ENCODE data around the gene ETV3.
"Not testable (repeated sequence)": the region's sequence is repeated elsewhere in the genome, so short reads cannot be mapped to it uniquely, and the experiment has no call there.

Gene ETV3

DNA sequence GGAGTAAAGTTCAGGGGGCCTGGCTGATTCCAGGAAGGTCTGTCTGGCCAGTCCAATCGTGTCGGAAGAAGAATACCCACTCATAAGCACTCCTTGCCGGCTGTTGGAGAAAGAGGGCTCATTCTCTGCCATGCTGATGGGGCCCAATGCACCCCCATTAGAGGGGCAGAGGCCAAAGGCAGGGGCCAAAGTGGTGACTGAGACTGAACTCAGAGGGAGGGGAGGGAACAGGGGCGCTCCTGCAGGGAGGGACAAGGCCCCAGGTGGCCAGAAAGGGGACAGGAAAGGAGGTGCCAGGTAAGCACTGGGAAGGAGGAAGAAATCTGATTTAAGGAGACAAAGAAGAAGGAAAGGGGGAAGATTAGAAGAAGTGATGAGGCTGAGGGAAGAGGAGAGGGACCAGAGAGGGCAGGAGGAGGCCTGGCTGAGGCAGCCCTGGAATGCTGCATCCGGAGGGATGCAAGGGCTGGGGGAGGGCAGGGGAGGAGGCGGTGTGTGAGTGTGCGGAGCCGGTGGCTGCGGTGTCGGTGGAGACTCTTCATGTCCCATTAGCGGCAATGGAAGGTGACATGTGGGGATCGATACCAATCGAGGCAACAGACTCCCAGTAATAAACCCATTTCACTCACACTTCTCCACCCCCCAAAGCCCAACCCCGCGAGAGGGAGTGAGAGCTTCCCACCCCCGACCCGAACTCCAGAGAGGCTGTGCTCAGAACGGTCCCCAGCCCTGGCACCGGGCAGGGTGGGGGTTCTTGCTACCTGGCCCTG is 26.6 kb downstream of the ETV3 start:
- DNase-seq: no peak

- DNase-seq: no peak
Measured at GRCh38 chr1:157110686-157111085, 27.5 kb downstream of the ETV3 start.

GRCh38 chr1:157110003-157110402 is 28.2 kb downstream of the ETV3 start:
- no peak for DNase-seq

GRCh38 chr1:157108448-157108847 is 29.7 kb downstream of the ETV3 start:
- no peak for DNase-seq

GRCh38 chr1:157107702-157108101 is 30.5 kb downstream of the ETV3 start:
- no peak for DNase-seq

DNA sequence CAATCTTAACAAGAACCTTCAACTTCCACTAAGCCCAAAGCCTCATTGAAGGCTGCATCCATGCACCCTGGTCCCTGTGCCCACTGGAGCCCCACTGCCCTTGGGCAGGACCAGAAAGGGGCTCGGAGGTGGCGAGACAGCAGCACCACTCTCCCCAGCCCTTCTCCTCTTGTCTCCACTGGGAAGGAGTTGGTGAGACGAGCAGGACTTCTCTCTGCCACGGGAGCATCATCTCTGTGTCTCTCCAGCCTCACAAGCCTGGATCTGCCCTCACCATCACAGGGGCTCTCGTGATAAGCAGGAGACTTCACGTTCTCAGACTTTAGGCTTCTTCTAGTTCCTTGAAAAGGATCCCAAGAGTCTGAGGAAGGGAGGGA is 31.4 kb downstream of the ETV3 start:
- DNase-seq: no peak

DNA sequence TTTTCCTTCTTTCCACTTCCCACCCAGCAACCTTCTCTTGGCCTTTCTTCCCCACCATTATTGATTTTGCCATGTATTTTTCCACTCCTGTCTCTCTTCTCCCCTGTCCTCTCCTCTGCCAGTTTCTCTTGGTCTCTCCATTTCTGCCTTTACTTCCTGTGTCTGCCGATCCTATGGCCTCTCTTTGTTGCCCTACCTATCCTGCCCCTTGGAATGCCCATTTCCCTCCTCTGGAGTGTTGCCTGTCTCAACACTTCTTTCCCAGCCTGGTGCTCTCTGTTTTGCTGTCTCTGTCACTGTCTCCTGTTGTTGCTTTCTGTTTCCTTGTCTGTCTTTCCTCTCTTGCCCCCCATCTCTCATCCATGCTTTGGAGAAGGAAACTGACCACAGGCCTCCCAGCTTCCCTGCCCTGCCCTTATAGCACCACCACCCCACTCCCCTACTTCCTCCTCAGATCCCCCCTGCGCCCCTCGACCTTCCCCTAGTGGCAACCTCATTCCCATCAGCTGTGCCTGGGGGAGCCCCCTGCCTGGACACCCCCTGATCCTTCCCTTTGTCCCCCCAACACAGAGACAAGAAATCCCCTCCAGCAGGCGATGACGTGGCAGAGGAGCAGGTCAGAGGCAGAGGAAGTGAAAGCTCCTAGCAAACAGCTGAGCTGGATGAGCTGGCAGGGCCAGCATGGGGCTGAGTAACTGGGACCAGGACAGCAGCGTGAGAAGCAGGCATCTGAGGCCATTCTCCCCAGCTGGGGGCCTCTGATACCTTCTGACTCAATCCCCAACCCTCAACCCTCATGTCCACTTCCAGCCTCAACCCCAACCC is 32.0 kb downstream of the ETV3 start:
- DNase-seq: no peak

DNA sequence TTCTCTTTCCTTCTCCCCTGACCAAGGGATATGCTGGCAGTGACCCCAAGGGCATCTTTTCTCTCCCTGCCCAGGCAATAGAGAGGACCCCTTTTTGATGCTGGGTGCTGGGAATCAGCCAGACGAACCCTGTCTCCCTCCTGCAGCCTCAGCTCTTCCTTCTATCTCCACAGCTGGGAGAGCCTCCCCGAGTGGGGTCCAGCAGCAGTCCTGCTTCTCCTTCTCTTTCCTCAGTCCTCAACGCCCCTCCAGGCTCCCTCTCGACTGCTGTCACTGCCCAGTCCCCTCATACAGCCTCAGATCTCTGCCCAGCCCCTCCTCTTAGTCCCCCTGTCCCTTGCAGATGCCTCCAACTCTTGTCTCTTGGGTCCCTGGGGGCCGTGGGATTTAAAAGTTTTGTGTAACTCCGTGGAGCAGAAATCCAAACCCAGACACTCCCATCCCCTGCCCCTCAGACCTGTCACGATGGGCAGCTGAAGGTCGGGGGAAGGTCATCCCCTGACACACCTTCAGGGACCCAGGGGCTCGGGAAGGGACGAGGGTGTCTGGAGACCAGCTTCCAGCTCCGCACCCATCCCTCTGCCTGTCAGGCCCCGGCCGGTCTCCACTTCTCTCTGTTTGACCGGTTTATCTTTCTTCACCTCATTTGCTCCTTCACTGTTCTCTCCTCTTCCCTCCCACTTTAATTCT is 32.8 kb downstream of the ETV3 start:
- DNase-seq: no peak

- DNase-seq: no peak
Measured at GRCh38 chr1:157104598-157105293, 33.4 kb downstream of the ETV3 start.

DNA sequence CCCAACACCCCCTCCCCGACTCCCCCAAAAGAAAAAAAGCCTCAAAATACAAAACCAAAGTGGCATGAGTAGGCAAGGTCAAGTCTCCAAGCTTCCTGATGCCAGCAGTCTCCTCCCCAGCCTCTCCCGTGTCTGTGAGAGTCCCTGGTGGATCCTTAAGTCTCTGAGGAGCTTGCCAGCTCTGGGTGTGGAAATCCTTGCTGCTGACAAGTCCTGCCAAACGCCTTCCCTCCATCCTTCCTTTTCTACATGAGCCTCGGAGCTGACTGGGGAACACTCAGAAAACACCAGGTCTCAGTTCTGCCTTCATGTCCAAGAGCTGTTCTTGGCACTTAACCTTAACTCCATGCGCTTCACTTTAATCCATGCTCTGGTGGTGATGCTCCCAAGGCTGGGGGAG is 34.9 kb downstream of the ETV3 start:
- DNase-seq: no peak

DNA sequence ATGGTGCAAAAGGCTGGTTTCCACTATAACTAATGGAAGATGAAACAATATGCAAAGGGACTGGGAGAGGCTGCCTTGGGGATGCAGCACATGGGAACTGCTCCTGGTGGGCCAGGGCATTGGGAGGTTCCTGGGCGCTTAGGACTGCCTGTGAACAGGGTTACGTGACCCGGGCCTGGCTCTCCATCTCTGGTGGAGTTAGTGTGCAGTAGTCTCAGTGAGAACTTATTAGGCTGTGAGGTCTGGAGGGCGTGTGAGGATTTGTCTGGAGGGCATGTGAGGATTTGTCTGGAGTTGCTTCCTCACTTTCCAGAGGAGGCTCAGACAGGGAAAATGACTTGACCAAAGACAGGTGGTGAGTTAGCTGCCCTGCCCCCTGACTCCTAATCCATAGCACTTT is 37.0 kb downstream of the ETV3 start:
- no peak for DNase-seq

DNA sequence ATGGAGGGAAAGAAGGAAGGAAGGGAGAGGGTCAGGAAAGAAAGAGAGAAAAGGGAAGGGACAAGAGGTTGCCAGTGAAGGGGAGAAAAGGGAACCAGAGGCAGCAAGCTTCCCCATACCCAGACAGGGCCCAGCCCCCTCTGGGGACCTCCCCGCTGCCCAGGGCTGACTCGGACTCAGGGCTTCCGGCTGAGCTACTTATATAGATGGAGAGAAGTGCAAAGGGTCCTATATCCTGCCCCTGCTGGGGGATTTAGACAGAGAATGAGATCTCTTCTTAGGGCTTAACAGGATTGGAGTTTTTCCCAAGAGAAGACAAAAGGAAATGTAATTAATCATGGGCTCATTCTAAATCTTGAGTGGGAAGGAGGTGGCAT is 38.6 kb downstream of the ETV3 start, which contains the start of gene ETV3L:
ETV3L (minus strand) TSS at position 176 of the 377 bp plus-strand sequence. CDS start 285 bp downstream, outside the sequence.
- DNase-seq: no peak

GRCh38 chr1:157098987-157099632 is 39.1 kb downstream of the ETV3 start:
- not testable (repeated sequence) for DNase-seq

GRCh38 chr1:157098519-157098918 is 39.7 kb downstream of the ETV3 start:
- no peak for DNase-seq

DNA sequence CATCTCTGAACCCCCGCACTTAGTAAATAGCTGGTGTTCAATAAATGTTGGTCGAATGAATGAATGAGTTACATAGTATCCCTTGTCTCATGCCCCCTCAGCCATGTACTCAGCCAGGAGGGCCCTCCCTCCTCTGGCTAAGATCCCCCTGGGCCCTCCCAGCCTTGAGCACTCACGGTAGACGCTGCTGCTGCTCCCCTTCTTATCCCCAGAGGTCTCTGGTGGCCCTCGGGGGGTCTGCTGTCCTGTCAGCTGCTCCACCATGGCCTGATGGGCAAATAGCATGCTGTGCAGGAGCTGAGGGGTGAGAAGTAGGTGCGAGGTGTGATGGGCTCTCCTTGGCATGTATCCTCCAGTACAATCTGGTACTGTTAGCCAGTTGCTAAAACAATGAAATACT is 40.5 kb downstream of the ETV3 start:
- no peak for DNase-seq

DNA sequence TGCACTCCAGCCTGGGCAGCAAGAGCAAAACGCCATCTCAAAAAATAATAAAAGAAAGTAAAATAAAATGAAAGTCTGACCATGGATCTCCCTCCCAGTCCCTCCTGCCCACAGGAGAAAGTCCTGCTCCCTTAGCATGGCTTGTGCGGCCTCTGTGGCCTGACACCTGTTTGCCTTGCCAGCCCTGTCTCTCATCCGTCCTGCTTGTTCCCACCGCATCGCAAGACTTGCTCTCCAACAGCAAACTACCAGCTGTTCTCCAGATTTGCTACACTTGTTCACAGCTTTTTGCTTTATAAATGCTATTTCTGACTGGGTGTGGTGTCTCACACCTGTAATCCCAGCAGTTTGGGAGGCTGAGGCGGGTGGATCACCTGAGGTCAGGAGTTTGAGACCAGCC is 41.3 kb downstream of the ETV3 start:
- no peak for DNase-seq

DNA sequence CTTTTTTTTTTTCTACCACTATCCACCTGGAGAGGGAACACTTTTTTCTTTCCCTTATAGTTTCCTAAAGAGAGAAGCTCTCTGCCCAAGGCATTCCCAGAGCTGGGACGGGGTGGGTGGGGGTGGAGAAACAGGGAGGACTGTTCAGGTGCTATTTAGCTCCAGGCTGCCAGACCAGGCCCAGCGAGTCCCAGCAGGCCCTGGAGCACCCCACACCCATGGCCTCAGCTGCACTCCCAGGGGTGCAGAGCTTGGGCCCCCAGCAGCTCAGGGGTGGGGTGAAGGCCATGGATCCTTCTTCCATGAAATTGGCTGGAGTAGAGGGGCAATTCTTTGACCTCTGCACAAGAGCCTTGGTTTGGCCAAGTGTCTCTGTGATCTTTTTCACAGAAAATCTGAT is 42.6 kb downstream of the ETV3 start:
- no peak for DNase-seq

DNA sequence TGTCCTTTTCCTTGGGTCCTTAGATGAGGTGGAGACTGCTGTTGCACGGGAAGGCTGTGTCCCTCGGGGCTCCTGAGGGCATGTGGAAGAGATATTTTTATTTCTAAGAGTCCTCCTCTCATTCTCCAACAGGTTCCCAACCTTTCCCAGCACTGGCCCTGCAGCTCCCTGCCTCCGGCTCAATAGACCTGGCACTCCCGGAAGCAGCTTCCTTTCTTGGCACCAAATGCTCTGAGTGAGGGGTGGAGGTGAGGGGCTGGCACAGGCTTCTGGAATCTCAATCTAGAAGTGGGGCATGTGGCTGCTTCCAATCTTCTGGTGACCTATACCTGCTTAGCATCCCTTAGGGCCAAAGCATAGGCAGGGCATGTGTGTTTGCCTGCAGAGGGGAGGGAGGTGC is 43.1 kb downstream of the ETV3 start:
- DNase-seq: no peak

DNA sequence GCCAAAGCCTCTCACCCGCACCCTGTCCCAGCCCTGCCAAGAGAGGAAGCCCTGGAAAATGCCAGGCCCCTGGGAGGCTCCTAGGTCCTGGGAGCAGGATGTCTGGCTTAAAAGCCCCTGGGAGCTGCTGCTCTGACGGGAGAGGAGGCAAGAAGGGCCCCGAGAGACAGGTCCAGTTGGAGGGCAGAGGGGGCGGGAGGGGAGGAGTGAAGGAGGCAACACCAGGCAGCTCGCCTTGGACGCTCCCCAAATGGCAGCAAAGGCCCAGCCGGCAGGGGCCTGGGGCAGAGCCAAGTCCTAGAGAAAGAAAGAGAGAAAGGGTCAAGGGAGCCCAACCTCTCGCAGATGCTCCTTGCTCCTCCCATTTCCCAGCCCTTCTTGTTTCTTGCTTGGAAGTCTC is 45.4 kb downstream of the ETV3 start:
- DNase-seq: no peak

GRCh38 chr1:157091668-157092273 is 46.4 kb downstream of the ETV3 start:
- DNase-seq: no peak

GRCh38 chr1:157091186-157091585 is 47.0 kb downstream of the ETV3 start:
- no peak for DNase-seq

GRCh38 chr1:157090771-157091170 is 47.4 kb downstream of the ETV3 start:
- no peak for DNase-seq

Data from stimulated activated CD4-positive, alpha-beta T cell treated with anti-CD3 and anti-CD28 coated beads, Interleukin-4, amount 100 ng/mL, for 24 hours (primary cell).